ENCODE results near the gene ARL4C. TPM values are rescaled to one million over a fixed set of nuclear protein-coding genes. Genes with fewer than 3 reads are reported as not detected.
"Not testable (repeated sequence)": the region's sequence is repeated elsewhere in the genome, so short reads cannot be mapped to it uniquely, and the experiment has no call there.

Gene ARL4C
- total and polyA plus RNA-seq, 9 donors, result 0.94 to 18.3 (median 5.1) TPM

- Histone ChIP-seq H3K36me3 (no peaks in the 10 kb centered on the region), H3K9me3 (no peaks in the 10 kb centered on the region), H3K27me3 (no peaks in the 10 kb centered on the region), H3K4me3 (no peak overlapping the region), H3K4me1 (ENCODE audit: insufficient read depth) (no peaks in the 10 kb centered on the region), H3K27ac (no peak overlapping the region)
- no peak for TF ChIP-seq CTCF (IDR thresholded peaks at IDR 0.05)
- no peak for TF ChIP-seq POLR2A (IDR thresholded peaks at IDR 0.05)
- WGBS, 3 donors, result 44 to 50% (median 47%) methylated on average over 2 of the region's 2 CpGs
- DNase-seq, result no peak
- intact Hi-C loops (cut with DNase I), result no loop called here
Measured at GRCh38 chr2:234457421-234457820, 39.5 kb downstream of the ARL4C start.

GRCh38 chr2:234455246-234455645, 41.6 kb downstream of the ARL4C start:
- H3K27ac ChIP-seq; intact Hi-C loops (cut with DNase I); H3K4me3 ChIP-seq; H3K9me3 ChIP-seq; DNase-seq; H3K4me1 ChIP-seq (ENCODE audit: insufficient read depth); H3K36me3 ChIP-seq; H3K27me3 ChIP-seq: not testable (repeated sequence)
- WGBS, 3 donors, result 92 to 95% (median 94%) methylated on average over 7 of the region's 7 CpGs

GRCh38 chr2:234454433-234454832, 42.4 kb downstream of the ARL4C start:
- H3K4me3 ChIP-seq, result no peak overlapping the region
- WGBS, 3 donors, result 76 to 80% (median 80%) methylated on average over 4 of the region's 4 CpGs
- H3K27ac ChIP-seq, result no peak overlapping the region
- no peaks in the 10 kb centered on the region for H3K36me3 ChIP-seq
- H3K4me1 ChIP-seq (ENCODE audit: insufficient read depth), result no peaks in the 10 kb centered on the region
- no peaks in the 10 kb centered on the region for H3K9me3 ChIP-seq
- TF ChIP-seq EP300 (IDR thresholded peaks at IDR 0.05), result no peak
- no peak for TF ChIP-seq CTCF (IDR thresholded peaks at IDR 0.05)
- TF ChIP-seq POLR2A (IDR thresholded peaks at IDR 0.05), result no peak
- H3K27me3 ChIP-seq, result no peaks in the 10 kb centered on the region
- intact Hi-C loops (cut with DNase I), result no loop called here
- no peak for DNase-seq

GRCh38 chr2:234453216-234453615, 43.7 kb downstream of the ARL4C start:
- no peak for DNase-seq
- intact Hi-C loops (cut with DNase I), result no loop called here
- no peak for TF ChIP-seq EP300 (IDR thresholded peaks at IDR 0.05)
- no peak for TF ChIP-seq POLR2A (IDR thresholded peaks at IDR 0.05)
- no peak overlapping the region for H3K27ac ChIP-seq
- H3K36me3 ChIP-seq, result no peaks in the 10 kb centered on the region
- H3K9me3 ChIP-seq, result no peaks in the 10 kb centered on the region
- H3K4me1 ChIP-seq (ENCODE audit: insufficient read depth), result no peaks in the 10 kb centered on the region
- H3K27me3 ChIP-seq, result no peaks in the 10 kb centered on the region
- WGBS, 3 donors, result 84 to 87% (median 85%) methylated on average over 5 of the region's 5 CpGs
- H3K4me3 ChIP-seq, result no peak overlapping the region

- TF ChIP-seq EP300 (IDR thresholded peaks at IDR 0.05), result no peak
- TF ChIP-seq POLR2A (IDR thresholded peaks at IDR 0.05), result no peak
- no peak for TF ChIP-seq CTCF (IDR thresholded peaks at IDR 0.05)
- Histone ChIP-seq H3K27me3 (no peaks in the 10 kb centered on the region), H3K36me3 (no peaks in the 10 kb centered on the region), H3K4me3 (no peak overlapping the region), H3K4me1 (ENCODE audit: insufficient read depth) (no peaks in the 10 kb centered on the region), H3K27ac (no peak overlapping the region), H3K9me3 (no peaks in the 10 kb centered on the region)
- 50 to 63% (median 62%) methylated on average over 4 of the region's 4 CpGs for WGBS, 3 donors
- DNase-seq, result no peak
- intact Hi-C loops (cut with DNase I), result no loop called here
Measured at GRCh38 chr2:234451852-234452625, 44.8 kb downstream of the ARL4C start.

Data from ovary (tissue), 9 donors.